ENCODE measurements around the gene MATCAP1. TPM values are rescaled to one million over a fixed set of nuclear protein-coding genes. Genes with fewer than 3 reads are reported as not detected.

MATCAP1 gene
- total RNA-seq, 1 experiment from 2014 or later = 51.2 TPM

- Histone ChIP-seq H4K8ac (replicated peaks; ENCODE audit: insufficient read length, low read depth, low read length) (no peak overlapping the region), H3K18ac (ENCODE audit: insufficient read length, low read depth, low read length) (no peak overlapping the region), H2BK20ac (ENCODE audit: low read depth, low read length, poor library complexity, severe bottlenecking) (no peak overlapping the region), H3K9me3 (ENCODE audit: control insufficient read depth, low read depth, low read length) (no peaks in the 10 kb centered on the region), H3K4ac (ENCODE audit: low read depth, low read length) (no peak overlapping the region), H2BK12ac (ENCODE audit: insufficient read length, low read depth, low read length) (no peak overlapping the region), H3K9ac (ENCODE audit: extremely low read depth, insufficient read length, low read length) (no peak overlapping the region), H3K27ac (ENCODE audit: insufficient read length, low read depth, low read length) (no peak overlapping the region), H3K23ac (ENCODE audit: insufficient read length, low read depth, low read length) (no peak overlapping the region), H2BK5ac (ENCODE audit: insufficient read length, low read length) (no peak overlapping the region), H3K4me2 (ENCODE audit: insufficient read depth, insufficient read length, low read length) (no peak overlapping the region), H3K27me3 (ENCODE audit: insufficient read depth, low read length) (peaks cover 4% of the 10 kb centered on the region), H3K14ac (ENCODE audit: insufficient read depth, low read length) (no peak overlapping the region), H2AFZ (ENCODE audit: low read length) (no peak overlapping the region), H4K20me1 (ENCODE audit: control insufficient read depth, insufficient read depth, insufficient read length) (no peaks in the 10 kb centered on the region), H3K56ac (ENCODE audit: insufficient read length, low read depth, low read length) (no peak overlapping the region), H4K91ac (ENCODE audit: insufficient read length, low read depth, low read length) (no peak overlapping the region), H2BK120ac (ENCODE audit: low read depth, low read length, poor library complexity, severe bottlenecking) (no peak overlapping the region), H2BK15ac (ENCODE audit: low read depth, low read length) (no peak overlapping the region), H4K5ac (ENCODE audit: insufficient read length, low read depth, low read length) (no peak overlapping the region), H3K4me1 (ENCODE audit: insufficient read depth, low read length) (peaks cover 6% of the 10 kb centered on the region; the same call in 1 of the 2 replicates), H3K23me2 (ENCODE audit: insufficient read length, low read depth, low read length, poor library complexity, severe bottlenecking) (peaks cover 12% of the 10 kb centered on the region), H3T11ph (ENCODE audit: low read length) (no peak overlapping the region), H3K79me1 (ENCODE audit: insufficient read depth, low read depth, low read length, poor library complexity, severe bottlenecking) (no peaks in the 10 kb centered on the region), H2AK5ac (ENCODE audit: insufficient read length, low read length) (no peak overlapping the region), H3K79me2 (ENCODE audit: insufficient read depth, low read length) (no peaks in the 10 kb centered on the region)
- no peak for DNase-seq
- H3K4me3 Mint-ChIP-seq = no peak overlapping the region
- no peaks in the 10 kb centered on the region; a peak in 2 of 5 replicates for H3K9me3 Mint-ChIP-seq
- no CpG with 5 or more reads among the region's 5 CpGs for WGBS (ENCODE audit: extremely low coverage, insufficient read length, low lambda C conversion rate)
- no peaks in the 10 kb centered on the region for H3K36me3 Mint-ChIP-seq (ENCODE audit: insufficient read depth in 1 of 3, low read depth in 3 of 3)
- H3K27me3 Mint-ChIP-seq (ENCODE audit: low read depth) = peaks cover 29% of the 10 kb centered on the region
- no peak overlapping the region for H3K27ac Mint-ChIP-seq
- TF ChIP-seq CTCF (conservative IDR thresholded peaks at IDR 0.05) = no peak
- peaks cover 19 to 25% of the 10 kb centered on the region in 2 experiments for H3K4me1 Mint-ChIP-seq
These were observed 2.8 kb upstream of the MATCAP1 start for GRCh38 chr16:67186550-67186950.

Data from H9 (cell line).